ENCODE data around the gene GPR68.
"Not testable (repeated sequence)": the region's sequence is repeated elsewhere in the genome, so short reads cannot be mapped to it uniquely, and the experiment has no call there.

GPR68 gene

DNA sequence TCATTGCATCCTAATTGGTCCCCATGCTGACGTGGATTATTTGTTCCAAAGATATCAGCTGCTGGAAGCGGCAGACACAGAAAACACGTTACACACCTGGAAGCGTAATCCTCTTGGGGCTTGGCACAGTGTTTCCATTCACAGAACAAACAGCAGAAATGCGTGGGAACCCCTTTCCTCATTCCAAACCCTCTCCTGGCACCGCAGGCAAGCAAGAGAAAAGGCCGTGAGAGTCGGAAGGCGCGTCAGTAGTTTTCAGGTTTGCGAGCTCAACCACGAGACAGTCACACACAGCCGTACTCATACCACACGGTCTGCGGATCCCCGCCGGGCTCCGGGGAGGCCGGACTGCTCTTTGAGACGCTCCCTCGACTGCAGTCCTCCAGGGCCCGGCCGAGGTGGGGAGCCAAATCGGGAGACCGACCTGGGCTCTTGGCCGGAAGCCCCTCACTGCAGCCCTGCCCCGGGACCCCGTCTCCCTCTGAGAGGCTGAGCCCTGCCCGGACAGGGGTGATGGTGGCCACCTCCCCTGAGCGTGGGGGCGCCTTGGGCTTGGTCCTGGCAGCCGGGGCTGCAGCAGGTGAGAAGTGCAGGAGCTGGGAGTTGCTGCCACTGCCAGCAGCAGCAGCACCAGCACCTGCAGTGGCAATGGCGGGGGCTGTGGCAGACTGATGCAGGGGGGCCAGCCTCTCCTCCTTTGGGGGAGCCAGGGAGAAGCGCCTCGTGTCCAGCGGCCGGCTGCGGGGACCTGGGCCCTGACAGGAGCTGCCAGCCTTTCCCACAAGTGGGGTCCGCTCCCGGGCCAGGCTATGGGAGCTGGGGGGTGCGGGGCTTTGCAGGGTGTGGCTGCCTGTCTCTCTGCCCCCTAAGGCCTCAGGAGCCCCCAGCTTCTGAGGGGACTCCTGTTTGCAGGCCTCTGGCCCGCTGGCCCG is 28.1 kb upstream of the GPR68 start:
- no peak for DNase-seq

DNA sequence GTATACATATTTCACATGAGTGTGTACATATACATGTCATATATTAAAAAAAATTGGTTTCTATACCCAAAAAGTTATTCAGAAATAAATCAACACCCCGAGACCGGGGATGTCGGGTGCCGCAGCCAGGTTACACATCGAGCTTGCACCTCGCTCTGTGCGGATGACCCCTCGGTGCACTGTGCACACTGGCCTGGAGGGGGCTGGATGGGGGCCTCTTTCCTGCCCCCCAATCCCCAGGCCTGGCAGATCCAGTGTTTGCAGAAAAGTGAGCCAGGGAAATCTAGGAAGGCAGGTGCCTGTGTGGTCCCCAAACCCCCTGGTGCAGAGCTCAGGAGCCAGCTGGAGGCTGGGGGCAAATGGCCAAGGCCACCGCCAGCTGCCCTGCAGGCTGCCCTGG is 27.1 kb upstream of the GPR68 start:
- no peak for DNase-seq

DNA sequence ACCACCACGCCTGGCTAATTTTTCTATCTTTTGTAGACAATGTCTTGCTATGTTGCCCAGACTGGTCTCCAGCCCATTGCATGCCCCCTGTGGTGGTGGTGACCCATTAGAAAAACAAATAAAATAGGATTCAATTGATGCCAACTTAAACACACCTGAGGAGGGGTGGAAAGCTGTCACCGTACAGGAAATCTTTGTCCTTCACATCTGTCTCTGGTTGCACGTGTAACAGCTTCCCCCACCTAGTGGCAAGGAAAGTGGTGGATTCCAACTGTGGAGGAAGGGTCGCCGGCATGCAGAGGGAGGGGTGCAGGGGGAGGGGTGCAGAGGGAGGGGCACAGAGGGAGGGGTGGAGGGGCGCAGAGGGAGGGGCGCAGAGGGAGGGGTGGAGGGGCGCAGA is 26.1 kb upstream of the GPR68 start:
- no peak for DNase-seq

GRCh38 chr14:91270188-91270587 is 25.7 kb upstream of the GPR68 start:
- DNase-seq, result no peak

- no peak for DNase-seq
Observed at GRCh38 chr14:91269076-91269991, 24.8 kb upstream of the GPR68 start.

DNA sequence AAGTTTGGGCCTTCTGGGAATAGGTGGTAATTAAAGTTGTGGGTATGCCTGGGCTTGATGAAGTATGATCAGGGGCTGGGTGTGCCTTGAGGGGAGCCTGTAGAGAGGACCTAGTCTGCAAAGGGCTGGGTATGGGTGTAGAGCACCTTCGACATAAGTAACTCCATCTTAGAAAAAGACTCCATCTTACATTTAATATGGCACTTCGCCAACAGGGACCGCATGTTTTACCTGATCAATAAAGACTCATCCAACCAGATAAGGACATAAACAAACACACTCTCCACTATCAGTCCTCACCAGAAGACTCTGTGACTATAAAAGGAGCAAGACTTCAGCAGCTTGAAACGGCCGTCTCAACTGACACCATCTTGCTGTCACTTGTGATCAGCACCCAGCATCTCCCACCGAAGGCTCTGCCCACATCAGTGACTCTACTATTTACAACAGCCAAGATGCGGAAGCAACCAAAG is 23.5 kb upstream of the GPR68 start:
- DNase-seq, result no peak

DNA sequence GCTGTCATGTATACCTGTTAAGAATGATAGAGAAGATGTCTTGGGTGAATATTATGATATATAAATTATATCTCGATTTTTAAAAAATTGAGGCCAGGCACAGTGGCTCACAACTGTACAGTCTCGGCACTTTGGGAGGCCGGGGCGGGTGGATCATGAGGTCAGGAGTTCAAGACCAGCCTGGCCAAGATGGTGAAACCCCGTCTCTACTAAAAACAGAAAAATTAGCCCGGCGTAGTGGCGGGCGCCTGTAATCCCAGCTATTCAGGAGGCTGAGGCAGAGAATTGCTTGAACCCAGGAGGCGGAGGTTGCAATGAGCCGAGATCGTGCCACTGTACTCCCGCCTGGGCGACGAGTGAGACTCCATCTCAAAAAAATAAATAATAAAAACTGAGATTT is 21.8 kb upstream of the GPR68 start:
- DNase-seq, result not testable (repeated sequence)

DNA sequence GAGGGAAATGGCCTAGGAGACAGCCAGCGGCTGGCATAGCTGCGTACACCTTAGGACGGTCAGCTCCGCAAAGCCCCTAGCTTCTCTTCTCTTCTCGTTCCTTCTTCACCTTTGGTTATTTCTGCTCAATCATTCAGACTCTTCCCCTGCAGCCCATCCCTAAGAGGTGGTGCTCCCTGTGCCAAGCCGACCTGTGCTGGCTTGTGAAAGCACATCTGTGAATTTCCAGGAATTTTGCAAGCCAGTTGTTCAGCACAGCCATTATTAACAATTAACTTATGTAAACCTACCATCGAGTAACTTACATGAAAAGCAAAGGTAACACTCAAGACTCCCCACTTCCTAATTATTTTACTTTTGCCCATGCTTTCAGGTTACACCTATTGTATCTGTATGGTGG is 20.9 kb upstream of the GPR68 start:
- no peak for DNase-seq

DNA sequence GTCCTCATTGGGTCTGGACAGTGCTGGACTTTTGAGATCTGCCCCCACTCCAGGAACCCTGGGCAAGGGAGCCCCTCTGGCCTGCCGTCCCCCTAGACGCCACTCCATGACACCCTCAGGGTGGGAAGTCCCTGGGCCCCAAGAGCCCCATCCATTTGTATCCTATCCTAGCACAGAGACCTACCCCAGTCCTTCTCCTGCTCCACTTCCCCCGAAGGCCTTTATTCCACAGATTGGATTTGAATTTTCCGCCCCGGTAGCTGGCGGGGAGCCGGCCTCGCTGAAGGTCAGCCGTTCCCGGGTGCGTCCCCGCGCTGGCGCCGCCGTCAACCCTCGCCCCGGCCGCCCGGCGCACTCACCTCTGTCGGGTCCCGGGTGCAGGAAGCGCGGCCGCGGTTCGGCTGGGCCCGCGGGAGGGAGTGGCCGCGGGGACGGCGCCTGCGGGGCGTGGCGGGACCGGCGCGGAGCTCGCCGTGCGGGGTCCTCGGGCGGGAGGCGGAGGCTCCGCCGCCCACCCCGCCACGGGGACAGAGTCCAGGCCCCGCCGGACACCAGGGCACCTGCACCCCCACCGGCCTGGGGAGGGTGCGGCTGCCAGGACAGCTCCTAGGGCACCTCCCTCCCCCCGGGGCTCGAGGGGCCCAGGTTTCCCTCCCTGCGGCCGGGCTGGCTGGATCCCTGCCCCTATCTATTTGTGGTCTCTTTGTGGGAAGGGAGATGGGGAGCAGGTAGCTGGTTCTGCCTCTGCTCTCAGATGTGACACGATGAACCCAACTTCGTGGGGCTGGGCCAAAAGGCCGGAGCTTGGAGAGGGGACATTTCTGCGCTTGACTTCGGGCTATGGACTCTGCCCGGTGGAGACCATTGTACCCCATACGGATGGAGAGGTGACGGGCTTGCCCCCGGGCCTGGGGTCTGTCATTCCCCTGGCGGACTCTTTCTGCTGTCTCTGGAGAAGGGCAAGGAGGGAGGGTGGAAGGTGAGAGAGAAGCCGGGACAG is 19.9 kb upstream of the GPR68 start:
- DNase-seq, result no peak

- no peak for DNase-seq
Observed at GRCh38 chr14:91263329-91263728, 18.8 kb upstream of the GPR68 start.

DNA sequence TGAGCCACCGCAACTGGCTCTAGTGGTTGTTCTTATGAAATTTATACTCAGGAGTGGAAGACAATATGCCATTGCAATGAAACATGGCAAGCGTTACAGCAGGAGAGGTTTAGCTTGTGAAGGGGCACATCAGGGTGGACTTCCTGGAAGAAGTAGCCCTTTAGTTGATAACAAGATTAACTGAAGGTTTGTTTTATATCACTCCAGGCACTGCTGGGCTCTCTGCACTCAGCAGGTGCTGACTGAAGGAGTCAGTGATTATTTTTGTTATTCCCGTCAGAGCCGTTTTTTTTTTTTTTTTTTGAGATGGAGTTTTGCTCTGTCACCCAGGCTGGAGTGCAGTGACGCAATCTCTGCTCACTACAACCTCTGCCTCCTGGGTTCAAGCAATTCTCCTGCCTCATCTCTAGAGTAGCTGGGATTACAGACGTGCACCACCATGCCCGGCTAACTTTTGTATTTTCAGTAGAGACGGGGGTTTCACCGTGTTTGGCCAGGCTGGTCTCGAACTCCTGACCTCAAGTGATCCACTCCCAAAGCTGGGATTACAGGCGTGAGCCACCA is 17.6 kb upstream of the GPR68 start:
- no peak for DNase-seq

DNA sequence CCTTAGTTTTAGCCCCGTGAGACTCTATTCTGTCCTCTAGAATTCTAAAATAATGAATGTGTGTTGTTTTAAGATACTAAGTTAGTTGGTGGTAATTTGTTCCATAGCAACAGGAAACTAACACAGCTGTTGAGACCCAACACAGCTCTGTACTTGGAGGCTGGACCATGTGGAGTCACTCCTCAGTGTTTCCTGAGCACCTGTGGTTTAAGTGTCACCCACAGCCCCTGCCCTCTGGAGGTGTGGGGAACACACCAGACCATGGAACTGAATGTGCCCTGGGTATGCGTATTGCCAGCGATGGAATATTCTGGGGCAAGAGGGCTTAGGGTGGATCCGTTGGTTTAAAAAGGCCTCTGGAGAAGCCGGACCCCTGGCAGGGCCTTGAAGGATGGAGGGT is 16.6 kb upstream of the GPR68 start:
- DNase-seq, result peak; percentile 38

GRCh38 chr14:91258876-91259275 is 14.4 kb upstream of the GPR68 start:
- DNase-seq, result no peak

- DNase-seq, result no peak
Observed at GRCh38 chr14:91258011-91258618, 13.6 kb upstream of the GPR68 start.

- DNase-seq, result no peak
Observed at GRCh38 chr14:91257328-91258010, 13.0 kb upstream of the GPR68 start.

DNA sequence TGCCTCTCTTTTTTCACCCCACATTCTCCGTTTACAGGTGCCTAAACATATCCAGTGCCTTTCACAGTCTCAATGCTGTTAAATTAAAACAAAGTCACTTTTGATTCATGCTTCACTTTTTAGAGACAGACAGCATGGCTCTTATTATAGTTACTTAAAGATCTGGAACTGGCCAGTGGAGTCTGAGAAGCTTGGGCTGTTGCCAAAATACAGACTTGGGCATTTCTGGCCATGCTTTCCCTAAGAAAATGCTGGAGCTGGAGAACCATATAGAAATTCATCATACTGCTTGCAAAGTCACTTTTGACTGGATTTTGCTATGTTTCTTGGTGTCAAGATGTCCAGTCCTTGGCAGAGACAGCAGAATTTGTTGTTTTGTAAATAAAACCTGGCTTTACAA is 12.2 kb upstream of the GPR68 start:
- DNase-seq, result no peak

GRCh38 chr14:91255026-91255695 is 10.7 kb upstream of the GPR68 start:
- no peak for DNase-seq

GRCh38 chr14:91254461-91254860 is 10.0 kb upstream of the GPR68 start:
- DNase-seq, result no peak

DNA sequence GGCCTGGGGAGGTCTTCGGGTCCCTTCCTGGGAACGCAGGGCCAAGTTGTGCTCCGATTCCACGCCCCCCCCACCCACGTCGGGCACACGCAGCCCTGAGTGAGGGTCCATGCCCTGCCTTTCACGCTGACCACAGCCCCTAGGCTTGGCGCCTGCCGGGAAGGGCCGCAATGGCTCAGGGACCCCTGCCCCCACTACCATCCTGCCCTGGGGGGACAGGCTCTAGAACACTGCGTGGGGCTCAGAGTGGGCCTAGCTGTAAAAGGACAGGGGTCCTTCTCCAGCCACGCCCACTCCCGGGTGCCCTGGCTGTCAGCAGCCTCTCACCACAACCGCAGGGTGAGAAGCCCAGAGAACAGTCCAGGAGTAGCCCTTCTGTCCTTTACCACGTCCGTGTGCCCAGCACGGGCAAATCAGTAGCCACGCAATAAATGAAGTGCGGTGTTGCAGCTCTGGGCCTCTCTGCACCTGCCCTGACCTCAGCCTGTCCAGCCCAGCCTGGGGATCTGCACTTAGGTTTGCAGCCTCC is 9.4 kb upstream of the GPR68 start:
- no peak for DNase-seq
